A549 (cell line): ENCODE data around the gene SIK3. TPM values are rescaled to one million over a fixed set of nuclear protein-coding genes. Genes with fewer than 3 reads are reported as not detected.

Experiments
- ATAC-seq, 2 experiments: fragments of 200-7000 bp in 1 of 2; fragments of >200 bp in 1 of 2; cut with Nextera tagmentation in 1 of 2; cut with Tn5 transposase in 1 of 2; 3 replicates each; pipeline versions ENCODE4 v1.8.0 to v1.9.1; 2018 to 2020; ENCODE audit warnings: mild to moderate bottlenecking in 1 of 2, moderate library complexity in 1 of 2
- CTCF ChIA-PET: fragments of 300-600 bp; sonication (Branson Sonifier 250); formaldehyde crosslinking; extraction: SDS; loops from one replicate; lab custom pipeline; 2021; ENCODE audit warnings: antibody characterized with exemption, inconsistent platforms; lab: Yijun Ruan, JAX
- POLR2A ChIA-PET: fragments of 350-600 bp; formaldehyde crosslinking; extraction: SDS; loops from one replicate; lab custom pipeline; 2021; ENCODE audit warnings: antibody characterized with exemption, inconsistent platforms; lab: Yijun Ruan, JAX
- DNase-seq, 2 experiments: peaks; one replicate each; pipeline versions ENCODE4 v3.0.0 to v3.0.0-alpha.2; 2011 to 2016; ENCODE audit warnings: low read depth in 1 of 2, low spot score in 1 of 2
- FAIRE-seq: peaks from 2 replicates; lab custom pipeline; 2011; peaks lifted over from hg19 to GRCh38; lab: Jason Lieb, UNC
- H3K27ac ChIP-seq, 2 experiments: fragments of >200 bp; sonication (Bioruptor Twin); formaldehyde crosslinking; 3 replicates each; pipeline ENCODE4 v1.5.1; 2016 to 2017
- H3K4me1 ChIP-seq: fragments of >200 bp; sonication (Bioruptor Twin); formaldehyde crosslinking; 3 replicates; pipeline ENCODE4 v1.6.1; 2016
- H3K4me2 ChIP-seq: fragments of >200 bp; sonication (Bioruptor Twin); formaldehyde crosslinking; 3 replicates; pipeline ENCODE4 v1.6.1; 2016
- H3K4me3 ChIP-seq: fragments of >200 bp; sonication (Bioruptor Twin); formaldehyde crosslinking; 3 replicates; pipeline ENCODE4 v1.5.1; 2016
- H3K9me3 ChIP-seq: fragments of >200 bp; sonication (Bioruptor Twin); formaldehyde crosslinking; 3 replicates; pipeline ENCODE4 v1.6.1; 2016
- BHLHE40 ChIP-seq: IDR thresholded peaks from 2 replicates; pipeline ENCODE4 v1.6.1; 2012; ENCODE audit warnings: low read depth, low read length, inconsistent platforms
- EHF ChIP-seq: fragments of 250-450 bp; sonication (Bioruptor Pico); IDR thresholded peaks from 2 replicates; pipeline ENCODE4 v1.5.0; 2020; ENCODE audit warnings: mild to moderate bottlenecking
- EP300 ChIP-seq, 2 experiments: fragments of >200 bp; sonication (Bioruptor Twin); formaldehyde crosslinking; IDR thresholded peaks; 2 replicates in 1 of 2; 3 replicates in 1 of 2; pipeline ENCODE4 v1.6.1; 2016 to 2017
- FOXS1 ChIP-seq: fragments of 250-450 bp; sonication (Bioruptor Pico); IDR thresholded peaks from 2 replicates; pipeline ENCODE4 v1.5.0; 2020; ENCODE audit warnings: mild to moderate bottlenecking, moderate library complexity
- HEYL ChIP-seq: fragments of 250-450 bp; sonication (Bioruptor Pico); IDR thresholded peaks from 2 replicates; pipeline ENCODE4 v1.8.0; 2021; ENCODE audit warnings: mild to moderate bottlenecking, moderate library complexity
- HOXB13 ChIP-seq: fragments of 250-450 bp; sonication (Bioruptor Pico); IDR thresholded peaks from 2 replicates; pipeline ENCODE4 v1.5.0; 2020; ENCODE audit warnings: low read depth, mild to moderate bottlenecking, moderate library complexity
- JUN ChIP-seq, 2 experiments: fragments of >200 bp; sonication (Bioruptor Twin); formaldehyde crosslinking; IDR thresholded peaks; 2 replicates in 1 of 2; 3 replicates in 1 of 2; pipeline ENCODE4 v1.6.1; 2016 to 2017
- KDM1A ChIP-seq: fragments of 200-600 bp; sonication (generic); IDR thresholded peaks from 2 replicates; pipeline ENCODE4 v1.6.1; 2016; ENCODE audit warnings: low read depth, mild to moderate bottlenecking
- NFE2L2 ChIP-seq: fragments of 150-350 bp; conservative IDR thresholded peaks from 2 replicates; pipeline ENCODE4 v1.6.1; 2014; ENCODE audit warnings: low read length
- NR3C1 ChIP-seq: fragments of >200 bp; sonication (Bioruptor Twin); formaldehyde crosslinking; IDR thresholded peaks from 3 replicates; pipeline ENCODE4 v1.6.1; 2017
- RAD21 ChIP-seq, 2 experiments: fragments of >200 bp in 1 of 2; sonication (Bioruptor Twin) in 1 of 2; formaldehyde crosslinking in 1 of 2; IDR thresholded peaks in 1 of 2; conservative IDR thresholded peaks in 1 of 2; 2 replicates in 1 of 2; 3 replicates in 1 of 2; pipeline ENCODE4 v1.6.1; 2012 to 2018; ENCODE audit warnings: inconsistent platforms in 1 of 2
- RNF2 ChIP-seq: fragments of 200-600 bp; sonication (generic); IDR thresholded peaks from 2 replicates; pipeline ENCODE4 v1.6.1; 2016; ENCODE audit warnings: low read depth, mild to moderate bottlenecking, antibody characterized with exemption, moderate library complexity, borderline replicate concordance
- SMC3 ChIP-seq: fragments of >200 bp; sonication (Bioruptor Twin); formaldehyde crosslinking; IDR thresholded peaks from 3 replicates; pipeline ENCODE4 v1.6.1; 2018; ENCODE audit warnings: inconsistent platforms
- TFCP2L1 ChIP-seq: fragments of 250-450 bp; sonication (Bioruptor Pico); IDR thresholded peaks from 2 replicates; pipeline ENCODE4 v1.5.0; 2021; ENCODE audit warnings: mild to moderate bottlenecking
- TP53 ChIP-seq: fragments of 250-450 bp; sonication (Bioruptor Pico); IDR thresholded peaks from 2 replicates; pipeline ENCODE4 v1.5.0; 2021; ENCODE audit warnings: mild to moderate bottlenecking, moderate library complexity
- WGBS: methylation state at CpG from one replicate; pipeline ENCODE4 v1.1.6; 2017; ENCODE audit errors: missing lambda C conversion rate; 5-methylcytosine and 5-hydroxymethylcytosine counted together
- polyA plus RNA-seq, 4 experiments: library from polyadenylated mRNA; depleted of rRNA in 3 of 4; stranded (reverse); fragments of >200 nt; fragmentation: RNase III in 1 of 4; extraction: RNeasy Plus Mini Kit Qiagen cat#74134 plus additional on column Dnase treatment in 1 of 4; gene quantifications; 2 replicates in 3 of 4; 3 replicates in 1 of 4; pipeline ENCODE4 v1.2.3, GENCODE V29; 2011 to 2017
- TF ChIP-seq, protein P1 (sequence below): fragments of 250-450 bp; sonication (Bioruptor Pico); IDR thresholded peaks from 2 replicates; pipeline ENCODE4 v1.5.0; 2020; ENCODE audit warnings: low read depth, mild to moderate bottlenecking, moderate library complexity
- TF ChIP-seq, protein P2 (sequence below): fragments of 200-600 bp; sonication (generic); IDR thresholded peaks from 2 replicates; pipeline ENCODE4 v1.6.1; 2016; ENCODE audit warnings: antibody characterized with exemption, mild to moderate bottlenecking, moderate library complexity
- TF ChIP-seq, protein P3 (sequence below): IDR thresholded peaks from 2 replicates; pipeline ENCODE4 v1.6.1; 2012
- TF ChIP-seq, protein P4 (sequence below): fragments of 150-350 bp; IDR thresholded peaks from 2 replicates; pipeline ENCODE4 v1.6.1; 2014; ENCODE audit warnings: low read depth, mild to moderate bottlenecking, low read length

The SIK3 gene
- polyA plus RNA-seq, 2 of the 4 experiments (the other 2 are of a cell fraction) = 8.2 to 9.0 TPM

DNA sequence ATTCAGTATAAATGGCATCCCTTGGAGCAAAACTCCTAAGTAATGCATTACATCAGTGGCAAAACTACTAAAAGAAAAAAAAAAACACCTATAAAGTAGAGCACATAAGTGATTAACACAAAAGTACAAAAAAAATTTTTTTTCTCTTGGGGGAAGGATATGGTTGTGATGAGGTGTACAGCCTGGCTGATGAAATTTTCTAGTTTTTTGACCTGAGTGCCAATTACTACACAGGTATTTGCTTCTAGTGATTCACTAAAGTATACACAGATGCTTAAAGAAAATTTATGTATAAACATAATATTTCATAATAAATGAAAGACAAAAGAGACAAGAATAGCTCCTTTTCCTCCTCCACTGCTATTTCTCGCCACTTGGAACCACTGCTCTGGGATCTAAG, 189.0 kb downstream of the SIK3 start:
- Histone ChIP-seq H3K4me1 (peaks cover 31% of the 10 kb centered on the region; the same call in 2 of the 3 replicates), H3K4me2 (peak overlapping the region; percentile 9; the same call in 1 of the 3 replicates), H3K4me3 (no peak overlapping the region), H3K9me3 (no peaks in the 10 kb centered on the region), H3K27ac (peak overlapping the region in 1 of 2 experiments; percentile 44; a peak in 1 of 6 replicates)
- ChIA-PET CTCF (no interaction called here), POLR2A (no interaction called here)
- ATAC-seq = no peak
- FAIRE-seq = no peak
- no peak for DNase-seq
- WGBS = 81% methylated on average over 1 of the region's 1 CpG
- TF ChIP-seq, protein P1, sequence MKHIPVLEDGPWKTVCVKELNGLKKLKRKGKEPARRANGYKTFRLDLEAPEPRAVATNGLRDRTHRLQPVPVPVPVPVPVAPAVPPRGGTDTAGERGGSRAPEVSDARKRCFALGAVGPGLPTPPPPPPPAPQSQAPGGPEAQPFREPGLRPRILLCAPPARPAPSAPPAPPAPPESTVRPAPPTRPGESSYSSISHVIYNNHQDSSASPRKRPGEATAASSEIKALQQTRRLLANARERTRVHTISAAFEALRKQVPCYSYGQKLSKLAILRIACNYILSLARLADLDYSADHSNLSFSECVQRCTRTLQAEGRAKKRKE = no peak
- TF ChIP-seq EP300 (IDR thresholded peaks at IDR 0.05) (no peak), NR3C1 (no peak), TP53 (CRISPR knock-in tag) (no peak), BHLHE40 (no peak), HEYL (no peak)
- TF ChIP-seq, protein P2, sequence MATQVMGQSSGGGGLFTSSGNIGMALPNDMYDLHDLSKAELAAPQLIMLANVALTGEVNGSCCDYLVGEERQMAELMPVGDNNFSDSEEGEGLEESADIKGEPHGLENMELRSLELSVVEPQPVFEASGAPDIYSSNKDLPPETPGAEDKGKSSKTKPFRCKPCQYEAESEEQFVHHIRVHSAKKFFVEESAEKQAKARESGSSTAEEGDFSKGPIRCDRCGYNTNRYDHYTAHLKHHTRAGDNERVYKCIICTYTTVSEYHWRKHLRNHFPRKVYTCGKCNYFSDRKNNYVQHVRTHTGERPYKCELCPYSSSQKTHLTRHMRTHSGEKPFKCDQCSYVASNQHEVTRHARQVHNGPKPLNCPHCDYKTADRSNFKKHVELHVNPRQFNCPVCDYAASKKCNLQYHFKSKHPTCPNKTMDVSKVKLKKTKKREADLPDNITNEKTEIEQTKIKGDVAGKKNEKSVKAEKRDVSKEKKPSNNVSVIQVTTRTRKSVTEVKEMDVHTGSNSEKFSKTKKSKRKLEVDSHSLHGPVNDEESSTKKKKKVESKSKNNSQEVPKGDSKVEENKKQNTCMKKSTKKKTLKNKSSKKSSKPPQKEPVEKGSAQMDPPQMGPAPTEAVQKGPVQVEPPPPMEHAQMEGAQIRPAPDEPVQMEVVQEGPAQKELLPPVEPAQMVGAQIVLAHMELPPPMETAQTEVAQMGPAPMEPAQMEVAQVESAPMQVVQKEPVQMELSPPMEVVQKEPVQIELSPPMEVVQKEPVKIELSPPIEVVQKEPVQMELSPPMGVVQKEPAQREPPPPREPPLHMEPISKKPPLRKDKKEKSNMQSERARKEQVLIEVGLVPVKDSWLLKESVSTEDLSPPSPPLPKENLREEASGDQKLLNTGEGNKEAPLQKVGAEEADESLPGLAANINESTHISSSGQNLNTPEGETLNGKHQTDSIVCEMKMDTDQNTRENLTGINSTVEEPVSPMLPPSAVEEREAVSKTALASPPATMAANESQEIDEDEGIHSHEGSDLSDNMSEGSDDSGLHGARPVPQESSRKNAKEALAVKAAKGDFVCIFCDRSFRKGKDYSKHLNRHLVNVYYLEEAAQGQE = no peak

DNA sequence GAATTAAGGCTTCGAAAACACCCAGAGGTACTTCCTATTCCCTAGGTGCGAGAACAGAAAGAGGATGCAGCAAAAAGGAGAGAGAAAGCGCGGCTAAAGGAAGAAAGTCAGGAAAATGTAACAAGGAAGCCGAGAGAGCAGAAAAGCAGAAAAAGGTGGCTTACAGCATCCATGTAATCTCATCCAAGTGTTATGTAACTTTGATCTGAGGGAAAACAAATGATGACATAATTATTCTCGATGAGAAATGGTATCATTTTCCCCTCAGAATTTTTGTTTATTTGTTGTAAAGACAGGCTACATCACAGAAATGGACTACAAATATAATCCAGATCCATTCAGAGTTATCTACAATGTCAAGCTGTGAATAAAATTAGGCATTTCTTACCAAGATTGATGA, 191.7 kb downstream of the SIK3 start:
- Histone ChIP-seq H3K4me3 (no peak overlapping the region), H3K9me3 (no peaks in the 10 kb centered on the region), H3K27ac (no peak overlapping the region), H3K4me1 (peaks cover 17% of the 10 kb centered on the region; the same call in 2 of the 3 replicates), H3K4me2 (no peak overlapping the region)
- CTCF ChIA-PET = no interaction called here
- ATAC-seq (no peak), DNase-seq (no peak), FAIRE-seq (no peak)
- WGBS = 76% methylated on average over 6 of the region's 6 CpGs
- POLR2A ChIA-PET = no interaction called here
- TF ChIP-seq NR3C1 (no peak), SMC3 (no peak), RAD21 (conservative IDR thresholded peaks at IDR 0.05 in 1 of 2, IDR thresholded peaks at IDR 0.05 in 1 of 2) (no peak), HOXB13 (CRISPR knock-in tag) (no peak), RNF2 (no peak), FOXS1 (CRISPR knock-in tag) (no peak), JUN (IDR thresholded peaks at IDR 0.05) (no peak), NFE2L2 (no peak), TFCP2L1 (CRISPR knock-in tag) (no peak), KDM1A (no peak), BHLHE40 (no peak), EHF (CRISPR knock-in tag) (no peak)
- TF ChIP-seq, protein P3, sequence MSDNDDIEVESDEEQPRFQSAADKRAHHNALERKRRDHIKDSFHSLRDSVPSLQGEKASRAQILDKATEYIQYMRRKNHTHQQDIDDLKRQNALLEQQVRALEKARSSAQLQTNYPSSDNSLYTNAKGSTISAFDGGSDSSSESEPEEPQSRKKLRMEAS = no peak
- TF ChIP-seq, protein P2 = no peak
- TF ChIP-seq, protein P4, sequence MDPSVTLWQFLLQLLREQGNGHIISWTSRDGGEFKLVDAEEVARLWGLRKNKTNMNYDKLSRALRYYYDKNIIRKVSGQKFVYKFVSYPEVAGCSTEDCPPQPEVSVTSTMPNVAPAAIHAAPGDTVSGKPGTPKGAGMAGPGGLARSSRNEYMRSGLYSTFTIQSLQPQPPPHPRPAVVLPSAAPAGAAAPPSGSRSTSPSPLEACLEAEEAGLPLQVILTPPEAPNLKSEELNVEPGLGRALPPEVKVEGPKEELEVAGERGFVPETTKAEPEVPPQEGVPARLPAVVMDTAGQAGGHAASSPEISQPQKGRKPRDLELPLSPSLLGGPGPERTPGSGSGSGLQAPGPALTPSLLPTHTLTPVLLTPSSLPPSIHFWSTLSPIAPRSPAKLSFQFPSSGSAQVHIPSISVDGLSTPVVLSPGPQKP = no peak
